Limb (tissue), 2 donors: ENCODE data around the gene PHC2.

Experiments used
- DNase-seq, 2 donors: peaks; one replicate each; pipeline ENCODE4 v3.0.0-alpha.2; 2016; ENCODE audit errors: extremely low spot score in 2 of 2

The PHC2 gene

DNA sequence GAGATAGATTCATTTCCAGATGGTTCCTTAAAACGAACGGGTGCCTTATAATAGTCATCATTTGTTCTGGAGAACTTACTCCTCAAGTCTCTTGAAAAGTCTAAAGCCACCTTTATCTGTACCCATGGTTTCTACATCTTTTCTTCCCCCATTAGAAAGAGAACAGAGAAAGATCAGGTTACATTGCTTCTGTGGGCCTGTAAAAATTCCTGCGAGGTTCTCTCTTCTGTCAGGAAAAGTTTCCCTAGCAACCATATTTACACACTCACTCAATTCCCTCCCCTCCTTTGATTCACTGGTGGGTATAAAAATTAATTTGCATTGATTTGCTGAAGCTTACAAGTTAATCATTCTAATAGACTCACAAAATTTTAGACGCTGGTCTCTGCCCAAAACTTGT is 6.7 kb downstream of the PHC2 start:
- DNase-seq, result no peak

- no peak for DNase-seq
Measured at GRCh38 chr1:33420870-33421775, 9.8 kb downstream of the PHC2 start.

DNA sequence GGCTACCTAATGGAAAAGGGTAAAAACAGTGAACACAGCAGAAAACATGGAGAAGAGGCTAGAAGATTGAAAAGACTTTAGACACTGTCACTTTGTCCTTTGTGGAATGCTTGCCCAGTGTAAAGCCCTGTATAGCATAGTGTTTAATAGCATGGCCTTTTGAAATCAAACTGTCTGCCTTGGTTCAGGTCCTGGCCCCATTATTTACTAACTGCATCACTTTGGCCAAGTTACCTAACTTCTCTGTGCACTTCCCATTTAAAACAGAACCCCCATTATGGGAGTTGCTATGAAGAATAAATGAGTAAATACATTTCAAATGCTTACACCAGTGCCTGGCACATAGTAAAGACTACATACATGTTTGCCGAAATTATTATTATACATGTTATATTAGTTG is 12.1 kb downstream of the PHC2 start:
- no peak for DNase-seq

- DNase-seq, result no peak
Measured at GRCh38 chr1:33414879-33415278, 16.0 kb downstream of the PHC2 start.

DNA sequence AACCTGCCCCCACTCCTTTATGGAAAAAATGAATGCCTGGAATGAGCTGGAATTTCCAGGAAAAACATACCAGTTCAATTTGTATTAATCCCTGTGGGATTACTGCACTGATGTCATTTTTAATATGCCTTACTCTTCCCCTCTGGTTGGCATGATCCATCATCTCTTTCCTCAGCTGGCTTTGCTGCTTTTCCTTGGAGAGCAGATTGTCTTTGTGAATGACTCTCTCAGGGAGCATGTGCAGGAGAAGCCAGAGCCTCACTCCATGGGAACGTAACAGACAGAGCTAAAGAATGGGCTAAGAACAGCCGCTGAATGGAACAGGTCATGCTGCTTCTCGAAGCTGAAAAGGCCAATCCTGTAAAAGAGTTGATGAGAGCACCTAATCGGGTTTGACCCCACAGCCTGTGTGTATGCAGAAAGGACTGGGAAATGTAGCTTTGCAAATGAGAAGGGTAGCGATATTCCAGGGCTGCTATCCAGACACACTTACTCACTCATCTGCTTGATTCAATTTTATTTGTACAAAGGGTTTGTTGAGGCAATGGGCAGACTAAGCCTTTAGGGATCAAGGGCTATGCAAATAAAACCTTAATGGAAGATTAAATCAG is 20.7 kb downstream of the PHC2 start:
- peak; percentile 31 to 48 for DNase-seq

- no peak for DNase-seq
Measured at GRCh38 chr1:33408093-33408436, 22.8 kb downstream of the PHC2 start.

- no peak for DNase-seq
Measured at GRCh38 chr1:33407352-33408092, 23.4 kb downstream of the PHC2 start.

DNA sequence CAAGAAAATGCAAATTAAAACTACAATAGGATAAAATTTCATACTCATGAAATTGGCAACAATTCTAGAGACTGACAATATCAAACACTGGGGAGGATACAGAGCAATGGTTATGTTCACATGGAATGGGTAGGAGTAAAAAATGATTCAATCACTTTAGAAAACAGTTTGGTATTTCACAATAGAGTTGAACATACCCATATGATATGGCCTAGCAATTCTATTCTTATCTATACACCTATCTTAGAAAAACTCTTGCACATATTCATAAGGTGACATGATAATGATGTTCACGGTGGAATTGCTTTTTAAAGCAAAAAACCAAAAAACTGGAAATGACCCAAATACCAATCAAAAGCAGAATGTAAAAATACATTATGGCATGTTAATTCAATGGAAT is 28.7 kb downstream of the PHC2 start:
- no peak for DNase-seq

- DNase-seq, result no peak
Measured at GRCh38 chr1:33401471-33401870, 29.4 kb downstream of the PHC2 start.

DNA sequence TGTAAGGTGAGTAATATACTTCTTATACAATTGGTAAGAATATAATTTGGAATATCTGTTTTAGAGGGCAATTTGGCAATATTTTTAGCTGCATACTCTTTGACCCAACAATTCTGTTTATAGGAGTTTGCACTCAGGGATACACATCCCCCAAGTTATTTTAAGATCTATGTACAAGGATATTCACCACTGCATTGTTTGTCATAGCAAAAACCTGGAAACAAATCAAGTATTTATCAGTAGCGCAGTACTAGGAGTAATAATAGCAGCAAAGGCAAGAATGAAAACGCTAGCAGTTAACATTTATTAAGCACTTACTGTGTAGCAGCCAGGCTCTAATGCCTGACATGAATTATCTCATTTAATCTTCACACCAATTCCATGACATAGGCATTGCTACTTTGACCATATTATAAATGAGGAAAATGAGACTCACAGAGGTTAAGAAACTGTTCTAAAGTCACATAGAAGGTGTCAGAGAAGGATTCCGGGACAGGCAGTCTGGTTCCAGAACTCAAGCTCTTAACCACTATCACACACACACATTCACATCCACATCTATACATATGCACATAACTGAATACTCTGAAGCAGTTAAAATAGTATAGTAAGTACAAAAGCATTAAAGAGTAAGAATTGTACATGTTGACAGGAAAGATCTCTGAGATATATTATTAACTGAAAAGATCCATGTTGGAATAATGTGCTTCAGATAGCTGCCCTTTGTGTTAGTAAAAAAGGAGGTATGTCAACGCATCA is 30.6 kb downstream of the PHC2 start:
- DNase-seq, result no peak

DNA sequence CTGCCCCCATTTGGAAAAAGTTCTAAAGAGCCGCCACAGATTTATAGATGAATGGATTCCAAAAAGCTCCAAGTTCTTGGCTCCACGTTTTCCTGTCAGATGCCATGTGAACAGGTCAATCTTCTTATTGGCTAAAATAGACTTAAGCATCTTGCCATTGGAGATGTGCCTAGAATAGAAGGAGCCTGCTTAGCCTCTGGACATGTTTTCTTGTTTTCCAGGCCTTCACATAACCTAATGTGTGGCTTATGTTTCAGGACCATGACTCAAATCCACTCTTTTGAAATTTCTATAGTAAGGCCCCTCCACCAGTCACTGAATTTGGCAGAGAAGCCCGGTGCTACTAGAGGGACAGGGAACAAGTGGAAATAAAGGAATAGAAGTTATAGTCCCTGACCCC is 31.5 kb downstream of the PHC2 start:
- no peak for DNase-seq

DNA sequence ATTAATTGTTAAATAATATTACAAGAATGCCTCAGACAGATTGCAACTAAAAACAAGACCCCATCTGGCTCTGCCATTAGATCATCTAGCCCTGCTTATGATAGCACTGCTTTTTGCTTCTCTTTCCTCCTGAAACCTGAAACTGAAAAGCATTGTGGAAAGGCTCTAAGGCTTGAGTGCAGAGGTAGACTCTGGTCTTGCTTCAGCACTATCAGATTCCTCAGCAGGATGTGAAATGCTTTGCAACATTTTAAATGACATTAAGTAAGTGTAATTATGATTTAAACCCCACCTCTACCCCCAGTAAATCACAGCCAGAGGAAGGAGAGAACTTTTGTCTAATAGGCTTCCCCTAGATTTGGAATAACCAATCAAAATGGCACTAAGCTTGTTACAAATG is 32.9 kb downstream of the PHC2 start:
- DNase-seq, result no peak

DNA sequence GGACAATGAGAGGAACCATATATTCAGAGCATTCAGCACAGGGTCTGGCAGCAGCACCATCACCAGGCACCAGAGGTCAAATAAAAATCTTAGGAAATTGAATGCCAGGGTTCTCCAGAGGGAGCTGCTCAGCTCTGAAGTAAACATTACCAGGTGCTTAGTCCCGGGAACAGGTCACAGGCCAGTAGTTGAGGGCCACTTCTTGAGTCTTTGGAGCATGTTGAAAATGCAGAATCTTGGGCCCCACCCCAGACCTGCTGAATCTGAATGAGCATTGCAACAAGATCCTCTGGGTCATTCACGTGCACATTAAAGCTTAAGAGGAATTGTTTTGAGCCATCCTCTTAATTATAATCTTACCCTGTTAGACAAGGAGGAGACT is 33.8 kb downstream of the PHC2 start:
- no peak for DNase-seq

- no peak for DNase-seq
Measured at GRCh38 chr1:33396188-33397124, 34.4 kb downstream of the PHC2 start.

GRCh38 chr1:33394770-33395169 is 36.1 kb downstream of the PHC2 start:
- DNase-seq, result no peak

- no peak for DNase-seq
Measured at GRCh38 chr1:33393991-33394390, 36.9 kb downstream of the PHC2 start.

GRCh38 chr1:33393524-33393923 is 37.4 kb downstream of the PHC2 start:
- DNase-seq, result no peak

GRCh38 chr1:33392639-33393038 is 38.3 kb downstream of the PHC2 start:
- no peak for DNase-seq

DNA sequence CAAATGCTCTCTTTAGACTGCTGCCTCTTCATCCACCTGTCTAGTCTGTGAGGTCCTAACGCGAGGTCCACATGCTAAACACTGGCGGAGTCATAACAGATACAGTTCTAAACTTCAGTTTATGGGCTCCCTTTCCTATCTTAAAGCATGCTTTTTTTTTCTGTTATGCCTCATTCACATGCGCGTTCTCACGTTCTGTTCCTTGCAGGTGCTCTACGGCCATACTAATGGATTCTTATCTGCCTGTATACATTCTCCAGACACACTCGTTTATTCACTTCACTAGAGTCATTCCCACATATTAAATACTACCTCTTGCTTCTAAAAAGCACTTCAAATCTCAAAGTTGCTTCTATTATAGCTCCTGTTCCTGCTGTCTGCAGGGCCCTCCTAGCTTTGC is 38.7 kb downstream of the PHC2 start:
- no peak for DNase-seq

- no peak for DNase-seq
Measured at GRCh38 chr1:33391343-33392078, 39.4 kb downstream of the PHC2 start.
